ENCODE data around the gene GHITM. TPM values are rescaled to one million over a fixed set of nuclear protein-coding genes. Genes with fewer than 3 reads are reported as not detected.
"Not testable (repeated sequence)": the region's sequence is repeated elsewhere in the genome, so short reads cannot be mapped to it uniquely, and the experiment has no call there.

GHITM gene
- total RNA-seq, 2 donors from 2014 or later: 169 to 227 TPM

GRCh38 chr10:84126785-84127167 lies 12.5 kb upstream of the GHITM start:
- Mint-ChIP-seq H3K27ac (no peak overlapping the region), H3K36me3 (peaks cover 11 to 34% of the 10 kb centered on the region in 2 donors), H3K9me3 (peaks cover 17% of the 10 kb centered on the region in 2 donors)
- DNase-seq (ENCODE audit: low spot score in 2 of 2) (no peak), ATAC-seq (no peak)

- H3K27ac Mint-ChIP-seq: no peak overlapping the region
- no peak for DNase-seq (ENCODE audit: low spot score in 2 of 2)
- no peaks in the 10 kb centered on the region for H3K9me3 Mint-ChIP-seq
- H3K36me3 Mint-ChIP-seq: peaks cover 10% of the 10 kb centered on the region in 2 donors
- ATAC-seq: no peak
Observed at GRCh38 chr10:84135836-84136235, 3.5 kb upstream of the GHITM start.

- Mint-ChIP-seq H3K36me3 (peaks cover 16 to 20% of the 10 kb centered on the region in 2 donors), H3K9me3 (no peaks in the 10 kb centered on the region), H3K27ac (peak overlapping the region; percentile 95 to 98)
- DNase-seq (ENCODE audit: low spot score in 2 of 2): no peak
- ATAC-seq: no peak
Observed at GRCh38 chr10:84137811-84138210, 1.5 kb upstream of the GHITM start.

DNA sequence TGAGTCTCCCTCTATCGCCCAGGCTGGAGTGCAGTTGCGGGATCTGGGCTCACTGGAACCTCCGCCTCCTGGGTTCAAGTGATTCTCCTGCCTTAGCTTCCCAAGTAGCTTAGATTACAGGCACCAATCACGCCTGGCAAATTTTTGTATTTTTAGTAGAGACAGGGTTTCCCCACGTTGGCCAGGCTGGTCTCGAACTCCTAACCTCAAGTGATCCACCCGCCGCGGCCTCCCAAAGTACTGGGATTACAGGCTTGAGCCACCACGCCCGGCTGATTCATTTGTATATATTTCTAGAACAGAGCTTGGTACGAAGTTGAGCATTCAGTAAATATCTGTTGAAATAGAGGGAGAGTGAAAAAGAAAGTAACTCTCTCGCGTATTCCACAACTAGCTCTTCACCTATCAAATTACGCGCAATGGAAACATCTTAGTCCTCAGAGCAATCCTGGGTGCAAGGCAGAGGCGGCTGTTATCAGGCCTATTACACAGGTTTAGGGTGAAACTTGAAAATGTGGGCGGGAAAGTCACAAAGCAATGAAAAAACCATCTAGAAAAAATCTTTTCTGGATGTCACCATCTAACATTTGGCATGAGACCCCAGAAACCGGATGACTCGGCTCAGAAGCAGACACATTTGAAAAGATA lies 707 bp upstream of the GHITM start:
- ATAC-seq: peak; percentile 50 to 73
- Mint-ChIP-seq H3K27ac (peak overlapping the region; percentile 95 to 98), H3K9me3 (no peaks in the 10 kb centered on the region), H3K36me3 (peaks cover 16 to 20% of the 10 kb centered on the region in 2 donors)
- DNase-seq (ENCODE audit: low spot score in 2 of 2): peak; percentile 50 to 70

DNA sequence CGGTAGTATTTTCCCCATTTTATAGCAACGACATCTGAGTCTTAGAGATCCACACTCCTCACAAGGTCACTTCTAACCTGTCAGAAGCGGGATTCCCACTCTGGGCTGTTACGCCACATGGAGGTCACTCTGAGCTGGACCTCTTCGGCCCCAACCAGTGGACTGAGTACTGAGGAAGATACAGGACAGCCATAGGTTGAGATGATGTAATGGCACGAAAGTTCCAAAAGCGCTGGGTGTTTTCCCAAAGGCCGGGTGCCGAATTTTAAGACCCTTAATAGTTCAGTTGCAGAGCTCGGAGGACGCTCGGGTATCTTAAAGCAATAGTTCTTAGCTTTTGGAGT lies 699 bp downstream of the GHITM start:
- DNase-seq (ENCODE audit: low spot score in 2 of 2): peak in 1 of 2 donors; percentile 57
- ATAC-seq: peak in 1 of 2 donors; percentile 5
- Mint-ChIP-seq H3K9me3 (no peaks in the 10 kb centered on the region), H3K27ac (peak overlapping the region; percentile 95 to 98), H3K36me3 (peaks cover 16 to 26% of the 10 kb centered on the region in 2 donors)

DNA sequence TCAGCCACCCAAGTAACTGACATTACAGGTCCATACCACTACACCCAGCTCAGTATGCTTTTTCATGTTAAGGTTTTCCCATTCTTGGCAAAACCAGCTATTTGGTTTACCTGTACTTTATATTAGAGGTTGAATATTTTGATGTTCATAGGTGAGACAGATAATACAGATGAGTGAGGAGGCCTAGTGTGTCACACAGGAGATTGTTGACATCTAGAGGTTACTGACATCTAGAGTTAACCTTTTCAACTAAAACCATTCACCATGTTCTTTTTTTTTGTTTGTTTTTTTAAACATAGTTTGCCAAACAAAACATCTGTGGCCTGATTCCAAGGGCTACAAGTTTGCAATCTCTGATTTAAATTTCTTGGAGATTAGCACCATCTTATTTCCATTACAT lies 8.0 kb downstream of the GHITM start:
- ATAC-seq (no peak), DNase-seq (ENCODE audit: low spot score in 2 of 2) (no peak)
- Mint-ChIP-seq H3K27ac (no peak overlapping the region), H3K36me3 (peaks cover 0 to 18% of the 10 kb centered on the region in 2 donors), H3K9me3 (no peaks in the 10 kb centered on the region)

DNA sequence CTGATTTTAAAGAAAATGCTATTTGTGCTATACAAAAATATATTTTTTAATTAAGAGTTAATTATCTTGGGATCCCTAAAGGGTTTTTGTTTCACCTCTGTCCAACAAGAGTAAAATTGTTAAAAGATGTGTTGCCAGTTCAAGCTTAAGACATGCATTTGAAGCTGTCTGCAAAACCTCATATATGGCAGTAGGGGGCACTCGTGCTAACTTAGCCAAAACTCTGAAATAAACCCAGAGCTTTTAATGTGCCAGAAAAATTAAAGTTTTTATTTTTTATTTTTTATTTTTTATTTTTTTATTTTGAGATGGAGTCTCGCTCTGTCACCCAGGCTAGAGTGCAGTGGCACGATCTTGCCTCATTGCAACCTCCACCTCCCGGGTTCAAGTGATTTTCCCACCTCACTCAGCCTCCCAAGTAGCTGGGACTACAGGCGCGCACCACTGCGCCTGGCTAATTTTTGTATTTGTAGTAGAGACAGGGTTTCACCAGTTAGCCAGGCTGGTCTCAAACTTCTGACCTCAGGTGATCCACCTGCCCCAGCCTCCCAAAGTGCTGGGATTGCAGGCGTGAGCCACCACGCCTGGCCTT lies 8.8 kb downstream of the GHITM start:
- H3K9me3 Mint-ChIP-seq; H3K27ac Mint-ChIP-seq; DNase-seq (ENCODE audit: low spot score in 2 of 2): not testable (repeated sequence)
- peak in 1 of 2 donors; percentile 42 for ATAC-seq
- H3K36me3 Mint-ChIP-seq: peaks cover 0 to 18% of the 10 kb centered on the region in 2 donors

- DNase-seq (ENCODE audit: low spot score in 2 of 2) (no peak), ATAC-seq (no peak)
- Mint-ChIP-seq H3K36me3 (peaks cover 0 to 15% of the 10 kb centered on the region in 2 donors), H3K27ac (no peak overlapping the region), H3K9me3 (no peaks in the 10 kb centered on the region)
Observed at GRCh38 chr10:84149854-84150253, 10.5 kb downstream of the GHITM start.

DNA sequence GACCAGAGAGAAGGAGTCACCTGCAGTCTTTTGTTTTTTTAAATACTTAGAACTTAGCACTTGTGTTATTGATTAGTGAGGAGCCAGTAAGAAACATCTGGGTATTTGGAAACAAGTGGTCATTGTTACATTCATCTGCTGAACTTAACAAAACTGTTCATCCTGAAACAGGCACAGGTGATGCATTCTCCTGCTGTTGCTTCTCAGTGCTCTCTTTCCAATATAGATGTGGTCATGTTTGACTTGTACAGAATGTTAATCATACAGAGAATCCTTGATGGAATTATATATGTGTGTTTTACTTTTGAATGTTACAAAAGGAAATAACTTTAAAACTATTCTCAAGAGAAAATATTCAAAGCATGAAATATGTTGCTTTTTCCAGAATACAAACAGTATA lies 13.5 kb downstream of the GHITM start:
- ATAC-seq: peak; percentile 41 to 86
- H3K27ac Mint-ChIP-seq: peak overlapping the region; percentile 20 to 79
- no peak for DNase-seq (ENCODE audit: low spot score in 2 of 2)
- no peaks in the 10 kb centered on the region for H3K9me3 Mint-ChIP-seq
- peaks cover 0 to 6% of the 10 kb centered on the region in 2 donors for H3K36me3 Mint-ChIP-seq

DNA sequence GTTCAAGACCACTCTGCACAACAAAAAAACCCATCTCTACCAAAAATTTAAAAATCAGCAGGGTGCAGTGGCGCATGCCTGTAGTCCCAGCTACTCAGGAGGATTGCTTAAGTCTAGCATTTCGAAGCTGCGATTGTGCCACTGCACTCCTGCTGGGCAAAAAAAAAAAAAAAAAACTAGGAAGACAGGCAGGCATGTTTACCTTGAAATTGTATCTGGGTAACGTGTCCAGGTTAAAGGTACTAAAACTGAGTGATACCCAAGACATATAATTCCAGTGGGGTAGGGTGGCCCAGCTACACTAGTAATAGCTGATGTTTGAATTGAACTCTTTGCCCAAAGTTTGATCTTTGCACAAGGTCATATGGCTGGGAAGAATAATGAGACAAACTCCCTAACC lies 16.2 kb downstream of the GHITM start:
- Mint-ChIP-seq H3K27ac (peak overlapping the region in 1 of 2 donors; percentile 34), H3K36me3 (peaks cover 0 to 6% of the 10 kb centered on the region in 2 donors), H3K9me3 (no peaks in the 10 kb centered on the region)
- DNase-seq (ENCODE audit: low spot score in 2 of 2) (no peak), ATAC-seq (no peak)

DNA sequence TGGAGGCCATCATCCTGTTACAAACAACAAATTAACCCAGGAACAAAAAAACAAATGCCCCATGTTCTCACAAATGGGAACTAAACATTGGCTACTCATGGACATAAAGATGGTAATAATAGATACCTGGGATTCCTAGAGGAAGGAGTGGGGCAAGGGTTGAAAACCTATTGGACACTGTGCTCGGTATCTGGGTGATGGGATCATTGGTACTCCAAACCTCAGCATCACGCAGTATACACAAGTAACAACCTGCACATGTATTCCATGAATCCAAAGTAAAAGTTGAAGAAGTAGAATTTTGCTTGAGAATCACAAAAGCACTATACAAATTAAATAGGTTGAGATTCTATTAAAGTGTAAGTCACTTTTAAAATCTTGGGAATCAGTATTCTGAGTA lies 16.7 kb downstream of the GHITM start:
- ATAC-seq (no peak), DNase-seq (ENCODE audit: low spot score in 2 of 2) (no peak)
- Mint-ChIP-seq H3K27ac (peak overlapping the region in 1 of 2 donors; percentile 34), H3K36me3 (peaks cover 0 to 6% of the 10 kb centered on the region in 2 donors), H3K9me3 (no peaks in the 10 kb centered on the region)

- DNase-seq (ENCODE audit: low spot score in 2 of 2) (peak in 1 of 2 donors; percentile 19), ATAC-seq (peak; percentile 74 to 98)
- no peaks in the 10 kb centered on the region for H3K9me3 Mint-ChIP-seq
- peak overlapping the region; percentile 6 to 17 for H3K27ac Mint-ChIP-seq
- H3K36me3 Mint-ChIP-seq: peaks cover 0 to 6% of the 10 kb centered on the region in 2 donors
Observed at GRCh38 chr10:84156768-84157167, 17.5 kb downstream of the GHITM start.

- Mint-ChIP-seq H3K36me3 (peaks cover 0 to 6% of the 10 kb centered on the region in 2 donors), H3K9me3 (no peaks in the 10 kb centered on the region), H3K27ac (no peak overlapping the region)
- no peak for ATAC-seq
- no peak for DNase-seq (ENCODE audit: low spot score in 2 of 2)
Observed at GRCh38 chr10:84158061-84158460, 18.8 kb downstream of the GHITM start.

GRCh38 chr10:84158550-84158949 lies 19.2 kb downstream of the GHITM start:
- peaks cover 0 to 6% of the 10 kb centered on the region in 2 donors for H3K36me3 Mint-ChIP-seq
- no peaks in the 10 kb centered on the region for H3K9me3 Mint-ChIP-seq
- DNase-seq (ENCODE audit: low spot score in 2 of 2): no peak
- peak overlapping the region in 1 of 2 donors; percentile 25 for H3K27ac Mint-ChIP-seq
- ATAC-seq: no peak

GRCh38 chr10:84159076-84159685 lies 19.9 kb downstream of the GHITM start:
- peaks cover 0 to 6% of the 10 kb centered on the region in 2 donors for H3K36me3 Mint-ChIP-seq
- no peak overlapping the region for H3K27ac Mint-ChIP-seq
- ATAC-seq: no peak
- no peak for DNase-seq (ENCODE audit: low spot score in 2 of 2)
- no peaks in the 10 kb centered on the region for H3K9me3 Mint-ChIP-seq

DNA sequence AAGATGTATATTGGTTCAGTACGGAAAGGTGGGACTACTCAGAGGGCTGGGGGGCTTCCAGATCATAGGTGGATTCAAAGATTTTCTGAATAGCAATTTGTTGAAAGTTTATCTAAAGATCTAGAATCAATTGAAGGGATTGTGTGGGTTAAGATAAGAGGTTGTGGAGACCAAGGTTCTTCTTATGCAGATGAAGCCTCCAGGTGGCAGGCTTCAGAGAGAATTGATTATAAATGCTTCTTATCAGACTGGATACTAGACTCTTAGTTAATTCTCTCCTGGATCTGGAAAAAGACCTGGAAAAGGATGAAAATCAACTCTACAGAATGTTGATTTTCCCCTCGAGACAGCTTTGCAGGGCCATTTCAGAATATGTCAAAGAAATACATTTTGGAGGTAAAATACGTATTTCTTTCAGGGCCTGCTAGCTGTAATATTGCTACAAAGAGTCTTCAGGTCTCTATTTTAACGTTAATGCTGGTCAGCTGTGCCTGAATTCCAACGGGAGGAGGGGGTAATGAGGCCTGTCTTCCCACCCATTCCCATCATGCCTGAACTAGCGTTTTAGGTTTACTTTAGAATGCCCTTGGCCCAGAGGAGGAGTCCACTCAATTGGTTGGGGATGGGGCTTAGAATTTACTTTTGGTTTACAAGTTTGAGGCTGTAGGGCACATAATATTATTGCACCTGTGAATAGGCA lies 21.5 kb downstream of the GHITM start:
- Mint-ChIP-seq H3K9me3 (no peaks in the 10 kb centered on the region), H3K36me3 (no peaks in the 10 kb centered on the region), H3K27ac (no peak overlapping the region)
- DNase-seq (ENCODE audit: low spot score in 2 of 2) (no peak), ATAC-seq (no peak)

- H3K27ac Mint-ChIP-seq: no peak overlapping the region
- no peak for ATAC-seq
- no peak for DNase-seq (ENCODE audit: low spot score in 2 of 2)
- H3K36me3 Mint-ChIP-seq: no peaks in the 10 kb centered on the region
- H3K9me3 Mint-ChIP-seq: no peaks in the 10 kb centered on the region
Observed at GRCh38 chr10:84163996-84164395, 24.7 kb downstream of the GHITM start.
